Stimulated activated CD4-positive, alpha-beta T cell treated with anti-CD3 and anti-CD28 coated beads, Interleukin-1b, Interleukin-23, amount 100 ng/mL, for 48 hours (primary cell): ENCODE data around the gene SCD.

Source experiments
- DNase-seq: peaks from one replicate; pipeline ENCODE4 v3.0.0-alpha.2; 2020

Gene SCD

GRCh38 chr10:100340948-100341847 lies 5.8 kb upstream of the SCD start:
- no peak for DNase-seq

GRCh38 chr10:100341953-100342626 lies 4.9 kb upstream of the SCD start:
- DNase-seq, result peak; percentile 42

DNA sequence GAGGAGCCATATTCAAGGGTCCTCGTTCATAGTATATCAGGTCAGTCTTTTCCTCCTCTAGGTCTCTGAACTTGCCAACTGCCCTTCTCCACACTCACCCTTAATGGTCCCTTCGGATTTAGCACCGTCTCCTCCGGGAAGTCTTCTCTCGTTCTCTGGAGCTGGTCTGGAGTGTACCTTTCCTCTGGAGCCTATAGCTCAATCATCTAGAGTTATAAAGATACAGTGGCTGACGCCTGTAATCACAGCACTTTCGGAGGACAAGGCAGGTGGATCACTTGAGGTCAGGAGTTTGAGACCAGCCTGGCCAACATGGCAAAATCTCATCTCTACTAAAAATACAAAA lies 4.4 kb upstream of the SCD start:
- DNase-seq, result no peak

GRCh38 chr10:100344241-100344788 lies 2.7 kb upstream of the SCD start:
- no peak for DNase-seq

- DNase-seq, result no peak
These were observed 1.3 kb upstream of the SCD start for GRCh38 chr10:100345570-100346330.

DNA sequence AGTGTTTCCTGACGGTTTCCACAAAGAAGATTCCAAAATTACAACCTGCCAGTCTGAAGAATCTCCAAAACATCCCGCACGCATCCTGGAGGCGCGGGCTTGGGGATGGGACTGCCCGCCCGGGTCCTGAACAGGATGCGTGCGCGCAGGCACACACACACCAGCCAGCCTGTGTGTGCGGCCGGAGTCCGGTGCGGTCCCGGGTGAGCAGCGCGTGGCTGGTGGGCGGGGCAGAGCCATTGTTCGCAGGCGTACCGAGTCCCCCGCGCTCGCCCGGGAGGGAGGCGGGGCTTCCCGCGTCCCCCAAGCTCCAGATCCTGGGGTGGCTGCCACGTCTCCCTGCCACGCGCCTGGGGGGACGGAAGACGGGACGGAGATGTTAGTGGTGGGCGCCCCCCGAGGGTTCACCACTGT lies 675 bp upstream of the SCD start:
- DNase-seq, result peak; percentile 77

- no peak for DNase-seq
These were observed 649 bp downstream of the SCD start for GRCh38 chr10:100347568-100348195.

GRCh38 chr10:100348389-100348927 lies 1.4 kb downstream of the SCD start:
- DNase-seq, result no peak

- DNase-seq, result no peak
These were observed 2.1 kb downstream of the SCD start for GRCh38 chr10:100349087-100349486.

DNA sequence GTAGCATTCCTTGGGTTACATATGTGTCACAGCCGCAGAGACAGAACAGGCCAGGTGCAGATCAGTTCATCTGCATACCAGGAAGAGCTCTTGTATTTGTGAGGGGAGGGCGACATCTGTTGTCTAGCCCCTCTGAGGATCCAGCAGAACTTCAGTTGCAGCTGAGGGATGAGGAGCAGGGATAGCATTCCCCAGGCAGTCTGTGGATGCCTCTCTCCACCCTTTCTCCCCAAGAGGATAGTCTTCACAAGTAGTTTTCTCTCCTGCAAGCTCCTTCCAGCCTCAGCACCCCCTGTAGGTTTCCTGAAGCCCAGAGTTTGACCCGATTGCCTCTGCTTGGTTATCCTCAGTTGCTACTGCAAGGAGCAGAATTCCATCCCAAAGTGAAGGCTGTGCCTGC lies 2.6 kb downstream of the SCD start:
- no peak for DNase-seq

DNA sequence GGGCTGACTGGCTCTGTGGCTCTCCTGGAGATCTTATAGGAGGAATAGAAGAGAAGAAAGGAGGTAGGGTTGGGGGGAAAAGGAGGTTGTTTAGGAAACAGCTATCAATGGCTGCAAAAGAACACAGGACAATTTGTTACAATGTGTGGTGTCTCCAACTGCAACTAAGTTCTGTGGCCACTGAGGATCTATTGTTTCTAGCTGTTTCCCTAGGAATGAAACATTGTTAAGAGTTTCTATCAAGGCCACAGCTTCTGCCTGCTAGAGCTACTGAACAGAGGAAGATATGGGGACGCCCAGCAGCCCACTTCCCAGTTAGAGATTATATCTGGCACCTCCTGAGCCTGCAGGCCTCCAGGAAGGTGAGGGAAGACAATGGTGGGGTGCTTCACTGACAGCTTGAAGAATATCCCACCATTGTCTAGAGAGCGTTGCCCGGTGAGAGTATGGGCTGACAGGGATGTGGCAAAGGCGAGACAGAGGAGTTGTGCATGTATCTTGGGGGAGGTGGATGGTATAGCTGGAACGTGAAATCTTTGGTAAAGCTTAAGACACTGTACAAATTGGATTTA lies 4.0 kb downstream of the SCD start:
- DNase-seq, result no peak

GRCh38 chr10:100353770-100354485 lies 6.9 kb downstream of the SCD start:
- no peak for DNase-seq

DNA sequence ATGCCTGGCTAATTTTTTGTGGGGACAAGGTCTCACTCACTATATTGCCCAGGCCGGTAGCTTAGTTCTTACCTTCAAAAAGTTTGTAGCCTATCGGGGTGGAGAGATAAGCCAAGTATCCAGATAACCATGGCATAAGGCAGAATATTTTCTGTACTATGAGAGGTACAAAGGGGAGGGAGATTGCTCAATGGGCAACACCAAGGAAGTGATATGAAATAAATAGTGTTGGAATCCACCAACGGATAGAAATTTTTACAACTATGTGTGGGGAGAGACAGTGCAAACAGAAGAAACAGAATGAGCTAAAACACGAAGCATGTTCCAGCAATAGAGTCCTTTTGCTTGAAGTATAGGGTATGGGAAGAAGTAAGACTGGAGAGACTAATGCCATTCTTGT lies 8.1 kb downstream of the SCD start:
- no peak for DNase-seq

DNA sequence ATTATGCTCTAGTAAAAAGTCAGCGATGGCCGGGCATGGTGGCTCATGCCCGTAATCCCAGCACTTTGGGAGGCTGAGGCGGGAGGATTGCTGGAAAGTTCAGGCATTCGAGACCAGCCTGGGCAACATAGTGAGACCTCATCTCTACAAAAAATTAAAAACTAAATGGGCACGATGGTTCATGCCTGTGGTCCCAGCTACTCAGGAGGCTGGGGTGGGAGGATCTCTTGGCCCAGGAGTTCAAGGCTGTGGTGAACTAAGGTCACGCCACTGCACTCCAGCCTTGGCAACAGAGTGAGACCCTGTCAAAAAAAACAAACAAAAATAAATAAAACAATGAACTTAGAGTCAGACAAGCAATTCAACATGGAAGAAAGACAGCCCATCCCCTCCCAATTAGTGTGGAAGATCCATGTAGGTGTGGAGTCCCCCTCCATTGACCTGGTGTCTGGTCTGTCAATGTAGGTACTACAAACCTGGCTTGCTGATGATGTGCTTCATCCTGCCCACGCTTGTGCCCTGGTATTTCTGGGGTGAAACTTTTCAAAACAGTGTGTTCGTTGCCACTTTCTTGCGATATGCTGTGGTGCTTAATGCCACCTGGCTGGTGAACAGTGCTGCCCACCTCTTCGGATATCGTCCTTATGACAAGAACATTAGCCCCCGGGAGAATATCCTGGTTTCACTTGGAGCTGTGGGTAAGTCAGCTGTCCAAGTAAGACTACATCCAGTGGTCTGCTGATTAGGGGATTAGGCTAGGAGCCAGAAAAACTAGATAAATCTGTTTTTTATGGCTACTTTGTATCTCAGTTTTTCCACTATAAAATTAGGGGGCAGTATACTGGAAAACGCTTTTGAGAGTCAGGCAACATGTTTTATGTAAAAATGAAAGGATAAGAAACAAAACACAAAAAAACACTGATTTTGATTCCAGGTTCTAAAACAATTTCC lies 9.3 kb downstream of the SCD start:
- no peak for DNase-seq

DNA sequence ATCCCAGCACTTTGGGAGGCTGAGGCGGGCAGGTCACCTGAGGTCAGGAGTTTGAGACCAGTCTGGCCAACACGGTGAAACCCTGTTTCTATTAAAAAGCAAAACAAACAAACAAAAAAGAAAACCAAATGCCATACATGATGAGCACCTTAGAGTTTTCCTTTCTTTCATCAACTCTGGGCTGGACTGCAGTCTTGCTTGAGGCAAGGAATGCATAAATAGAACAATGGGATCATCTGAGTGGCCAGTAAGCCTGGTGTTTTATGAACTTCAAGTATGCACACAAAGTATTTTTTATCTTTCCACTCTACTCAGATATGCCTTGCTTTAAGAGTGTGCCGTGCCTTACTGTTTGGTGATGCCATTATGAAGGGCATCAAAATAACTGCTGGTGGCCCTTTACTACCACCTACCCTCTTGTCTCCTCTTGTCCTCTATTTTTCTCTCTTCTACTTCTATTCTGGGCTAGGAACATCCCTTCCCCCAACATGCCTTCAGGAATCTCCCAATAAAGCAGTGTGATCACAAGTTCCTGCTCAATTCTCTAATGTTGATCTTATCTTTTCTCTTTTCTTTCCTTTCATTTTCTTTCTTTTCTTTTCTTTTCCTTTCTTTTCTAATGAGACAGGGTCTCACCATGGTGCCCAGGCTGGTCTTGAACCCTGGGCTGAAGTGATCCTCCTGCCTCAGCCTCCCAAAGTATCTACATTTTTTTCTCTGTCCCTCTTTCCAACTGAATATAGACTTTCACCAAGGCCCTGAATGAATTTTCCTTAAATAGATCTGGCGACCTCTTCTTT lies 10.2 kb downstream of the SCD start:
- no peak for DNase-seq

DNA sequence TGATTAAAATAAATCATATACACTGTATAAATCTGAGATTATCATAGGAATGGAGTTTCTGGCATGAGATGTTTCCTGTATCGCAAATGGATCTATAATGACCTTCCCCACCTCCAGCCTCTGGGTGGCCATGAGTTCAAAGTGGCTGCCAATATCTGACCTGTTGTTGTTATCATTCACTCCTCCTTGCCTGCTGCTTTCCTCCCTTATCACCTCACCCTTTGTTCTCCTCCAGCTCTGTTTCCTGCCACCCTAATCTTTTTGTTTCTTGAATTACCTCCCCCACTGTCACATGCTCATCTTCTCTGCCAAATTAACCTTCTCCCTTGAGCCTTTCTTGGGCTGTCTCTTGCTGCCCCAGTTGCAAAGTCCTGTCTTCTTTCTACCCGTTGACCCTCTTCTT lies 12.0 kb downstream of the SCD start:
- DNase-seq, result no peak

- DNase-seq, result no peak
These were observed 12.6 kb downstream of the SCD start for GRCh38 chr10:100359529-100360150.

DNA sequence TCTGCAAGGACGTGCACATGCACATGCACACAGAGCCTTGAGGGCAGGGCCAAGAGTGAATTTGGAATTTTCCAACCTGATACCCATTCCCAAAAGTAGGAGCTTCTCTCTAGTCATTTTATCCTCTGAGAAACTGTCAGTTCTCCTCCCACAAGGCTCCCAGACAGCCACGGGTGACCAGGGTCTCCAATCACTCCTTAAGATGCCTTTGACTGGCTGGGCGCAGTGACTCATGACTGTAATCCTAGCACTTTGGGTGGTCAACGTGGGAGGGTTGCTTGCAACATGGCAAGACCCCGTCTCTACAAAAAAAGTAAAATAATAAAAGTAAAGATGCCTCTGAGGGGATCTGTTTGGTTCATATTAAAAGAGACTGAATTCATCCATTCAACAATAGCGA lies 13.2 kb downstream of the SCD start:
- no peak for DNase-seq
